Endothelial cell of umbilical vein (primary cell): ENCODE results near the gene SPSB2. TPM values are rescaled to one million over a fixed set of nuclear protein-coding genes. Genes with fewer than 3 reads are reported as not detected.

Experiments
- BruUV-seq: library from RNA; stranded (reverse); fragments of 400-500 nt; replicated peaks from 2 replicates; lab custom pipeline; 2021; lab: Mats Ljungman, UMichigan
- CTCF ChIA-PET: fragments of 300-600, 350-600 bp; sonication (Branson Sonifier 250); formaldehyde crosslinking; loops from one replicate; lab custom pipeline; 2021; ENCODE audit warnings: antibody characterized with exemption, inconsistent platforms; lab: Charles Lee
- POLR2A ChIA-PET: fragments of 300-600, 350-600 bp; sonication (Branson Sonifier 250); formaldehyde crosslinking; loops from one replicate; lab custom pipeline; 2021; ENCODE audit warnings: antibody characterized with exemption, inconsistent platforms; lab: Charles Lee
- DNase-seq: peaks from one replicate; pipeline ENCODE4 v3.0.0-alpha.2; 2011; ENCODE audit warnings: low read depth, low spot score
- FAIRE-seq: peaks from 2 replicates; lab custom pipeline; 2011; peaks lifted over from hg19 to GRCh38; lab: Jason Lieb, UNC
- H2AFZ ChIP-seq: 2 replicates; pipeline ENCODE4 v1.6.0; 2012; ENCODE audit warnings: low read depth, low read length, control low read depth, inconsistent platforms
- H3K27ac ChIP-seq: 2 replicates; pipeline ENCODE4 v1.5.1; 2011; ENCODE audit warnings: low read depth, mild to moderate bottlenecking, control low read depth, low read length, moderate library complexity; ENCODE audit not compliant: insufficient read depth
- H3K27me3 ChIP-seq, 2 experiments: 2 replicates each; pipeline versions ENCODE4 v1.6.0 to v1.6.1; 2011; ENCODE audit warnings: low read length in 2 of 2, mixed read lengths in 1 of 2; ENCODE audit not compliant: control insufficient read depth in 2 of 2, insufficient read depth in 2 of 2
- H3K36me3 ChIP-seq, 2 experiments: 2 replicates in 1 of 2; 3 replicates in 1 of 2; pipeline ENCODE4 v1.5.1; 2011; ENCODE audit warnings: low read length in 2 of 2, mild to moderate bottlenecking in 1 of 2, moderate library complexity in 1 of 2; ENCODE audit not compliant: control insufficient read depth in 2 of 2, insufficient read depth in 2 of 2; ENCODE audit errors: extremely low read depth in 1 of 2
- H3K4me1 ChIP-seq: 3 replicates; pipeline ENCODE4 v1.5.1; 2011; ENCODE audit warnings: mild to moderate bottlenecking, low read length; ENCODE audit not compliant: control insufficient read depth, insufficient read depth; ENCODE audit errors: extremely low read depth
- H3K4me2 ChIP-seq: 2 replicates; pipeline ENCODE4 v1.6.1; 2011; ENCODE audit warnings: low read length, control low read depth, mixed read lengths; ENCODE audit not compliant: insufficient read depth
- H3K4me3 ChIP-seq, 3 experiments: fragments of 200-600 bp in 1 of 3; sonication (generic), shearing (Covaris generic) in 1 of 3; replicated peaks in 1 of 3; 2 replicates each; pipeline ENCODE4 v1.5.1; 2011 to 2016; ENCODE audit warnings: control low read depth in 3 of 3, low read length in 3 of 3, mild to moderate bottlenecking in 2 of 3, inconsistent platforms in 1 of 3, low read depth in 1 of 3, moderate library complexity in 1 of 3; ENCODE audit not compliant: insufficient read depth in 1 of 3
- H3K79me2 ChIP-seq: 2 replicates; pipeline ENCODE4 v1.6.0; 2012; ENCODE audit warnings: low read length, inconsistent platforms; ENCODE audit not compliant: control insufficient read depth, insufficient read depth
- H3K9ac ChIP-seq: replicated peaks from 2 replicates; pipeline ENCODE3; 2011; ENCODE audit warnings: low read length, control low read depth; ENCODE audit not compliant: insufficient read depth; ENCODE audit errors: extremely low read depth
- H3K9me1 ChIP-seq: replicated peaks from 3 replicates; pipeline ENCODE4 v1.6.0; 2011; ENCODE audit warnings: mild to moderate bottlenecking, low read length; ENCODE audit not compliant: control insufficient read depth, insufficient read depth; ENCODE audit errors: extremely low read depth
- H3K9me3 ChIP-seq: replicated peaks from 2 replicates; pipeline ENCODE4 v1.5.1; 2012; ENCODE audit warnings: low read length, inconsistent platforms; ENCODE audit not compliant: control insufficient read depth, insufficient read depth
- H4K20me1 ChIP-seq: replicated peaks from 2 replicates; pipeline ENCODE3; 2011; ENCODE audit warnings: mild to moderate bottlenecking, low read length; ENCODE audit not compliant: control insufficient read depth, insufficient read depth; ENCODE audit errors: extremely low read depth
- EZH2 ChIP-seq: IDR thresholded peaks from 2 replicates; pipeline ENCODE4 v1.6.1; 2012; ENCODE audit warnings: borderline replicate concordance, low read depth, mild to moderate bottlenecking, moderate library complexity, low read length, inconsistent platforms; ENCODE audit not compliant: severe bottlenecking
- FOS ChIP-seq: IDR thresholded peaks from 2 replicates; pipeline ENCODE4 v1.6.1; 2011; ENCODE audit warnings: mild to moderate bottlenecking, low read length, moderate library complexity, borderline replicate concordance; ENCODE audit not compliant: insufficient read depth
- GATA2 ChIP-seq: IDR thresholded peaks from 2 replicates; pipeline ENCODE4 v1.7.0; 2011; ENCODE audit warnings: low read depth, mild to moderate bottlenecking, moderate library complexity, mixed read lengths, low read length; ENCODE audit not compliant: insufficient read length, insufficient read depth
- JUN ChIP-seq: IDR thresholded peaks from 2 replicates; pipeline ENCODE4 v1.6.1; 2011; ENCODE audit warnings: borderline replicate concordance, low read depth; ENCODE audit not compliant: insufficient read length, insufficient read depth
- MYC ChIP-seq: IDR thresholded peaks from one replicate; pipeline ENCODE4 v1.6.1; 2011; ENCODE audit warnings: mild to moderate bottlenecking, low read depth, low read length
- POLR2A ChIP-seq: IDR thresholded peaks from 2 replicates; pipeline ENCODE4 v1.6.1; 2012; ENCODE audit warnings: low read depth, mild to moderate bottlenecking, control low read depth, low read length
- POLR2AphosphoS5 ChIP-seq: IDR thresholded peaks from 2 replicates; pipeline ENCODE4 v1.6.1; 2012; ENCODE audit warnings: low read depth, mild to moderate bottlenecking, control low read depth, low read length, moderate library complexity; ENCODE audit not compliant: insufficient read depth
- dilution Hi-C: fragments of 300-500 bp; cut with MboI; formaldehyde crosslinking; loops from one replicate; pipeline ENCODE4 v1.15.0; 2019; ENCODE audit warnings: low sequenced_read_pairs; ENCODE audit not compliant: extremely low pct_ligation_motif_present
- intact Hi-C: fragments of 100-400 bp; cut with micrococcal nuclease; formaldehyde crosslinking; loops from one replicate; pipeline ENCODE4 v1.10.0; 2022
- polyA plus RNA-seq, 4 experiments: library from polyadenylated mRNA; depleted of rRNA in 3 of 4; stranded (reverse) in 3 of 4; unstranded in 1 of 4; fragments of >200 nt; gene quantifications; 2 replicates each; pipeline versions ENCODE4 v1.2.1 to v1.2.3, GENCODE V29; 2011 to 2012; ENCODE audit warnings: missing spikeins in 1 of 4
- total RNA-seq: library from RNA; stranded (reverse); gene quantifications from 2 replicates; pipeline ENCODE4 v1.2.3, GENCODE V29; 2021
- TF ChIP-seq, protein P1 (sequence below), 2 donors: IDR thresholded peaks; 1 replicate in 1 of 2; 2 replicates in 1 of 2; pipeline ENCODE4 v1.5.1; 2011; ENCODE audit warnings: low read length in 2 of 2, mild to moderate bottlenecking in 2 of 2, moderate library complexity in 2 of 2, control low read depth in 1 of 2, inconsistent platforms in 1 of 2, low read depth in 1 of 2; ENCODE audit not compliant: insufficient read depth in 1 of 2; ENCODE audit errors: extremely low read depth in 1 of 2
- TF ChIP-seq, protein P2 (sequence below): IDR thresholded peaks from 2 replicates; pipeline ENCODE4 v1.6.1; 2011; ENCODE audit not compliant: insufficient read depth, insufficient read length

The SPSB2 gene
- total and polyA plus RNA-seq, 2 donors (not counting 3 experiments of a cell fraction or from before 2014, with no cell fraction given), result 3.8 to 6.9 TPM

DNA sequence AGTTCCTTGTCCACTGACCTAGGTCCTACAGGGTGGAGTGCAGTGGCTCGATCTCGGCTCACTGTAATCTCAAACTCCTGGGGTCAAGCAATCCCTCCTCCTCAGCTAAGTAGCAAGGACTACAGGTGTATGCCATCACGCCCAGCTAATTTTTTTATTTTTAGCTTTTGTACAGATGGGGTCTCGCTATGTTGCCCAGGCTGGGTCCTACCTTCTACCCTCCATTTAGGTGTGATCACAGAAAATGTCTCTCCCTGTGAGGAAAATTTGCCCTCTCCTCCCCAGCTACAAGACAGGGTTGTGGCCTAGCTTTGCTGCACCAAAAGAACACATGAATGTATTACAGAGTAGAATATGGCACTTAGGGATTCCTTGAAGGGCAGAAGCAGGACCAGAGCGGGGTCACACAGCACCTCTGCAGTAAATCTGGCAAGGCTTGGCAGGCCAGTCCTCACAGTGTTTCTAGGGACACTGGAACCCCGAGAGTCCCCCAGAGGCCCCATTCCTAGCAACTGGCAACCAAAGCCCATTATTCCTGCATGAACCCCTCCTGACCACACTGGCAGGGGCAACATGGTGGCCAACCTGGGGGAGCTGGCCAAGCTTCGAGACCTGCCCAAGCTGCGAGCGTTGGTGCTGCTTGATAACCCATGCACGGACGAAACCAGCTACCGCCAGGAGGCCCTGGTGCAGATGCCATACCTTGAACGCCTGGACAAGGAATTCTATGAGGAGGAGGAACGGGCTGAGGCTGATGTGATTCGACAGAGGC lies 39.2 kb upstream of the SPSB2 start:
- Histone ChIP-seq H4K20me1 (no peaks in the 10 kb centered on the region), H3K9me1 (no peaks in the 10 kb centered on the region), H2AFZ (no peak overlapping the region), H3K27me3 (no peaks in the 10 kb centered on the region), H3K9me3 (no peaks in the 10 kb centered on the region), H3K9ac (no peak overlapping the region), H3K4me2 (no peak overlapping the region), H3K4me1 (peaks cover 11% of the 10 kb centered on the region), H3K4me3 (no peak overlapping the region), H3K27ac (no peak overlapping the region), H3K79me2 (no peaks in the 10 kb centered on the region), H3K36me3 (no peaks in the 10 kb centered on the region)
- dilution Hi-C loops (no loop called here), intact Hi-C loops (no loop called here)
- POLR2A ChIA-PET, result no interaction called here
- no peak for FAIRE-seq
- no TSS peak for BruUV-seq
- CTCF ChIA-PET, result interaction anchor here (0.8 to 2.3 kb wide), 4 partner anchors 13 to 43 kb away, joined by 4 to 7 read pairs (median 5); no protein-coding TSS in a partner anchor
- DNase-seq, result no peak
- TF ChIP-seq GATA2 (no peak), MYC (no peak), POLR2AphosphoS5 (no peak), POLR2A (no peak), EZH2 (no peak), JUN (no peak), FOS (no peak)
- TF ChIP-seq, protein P1, sequence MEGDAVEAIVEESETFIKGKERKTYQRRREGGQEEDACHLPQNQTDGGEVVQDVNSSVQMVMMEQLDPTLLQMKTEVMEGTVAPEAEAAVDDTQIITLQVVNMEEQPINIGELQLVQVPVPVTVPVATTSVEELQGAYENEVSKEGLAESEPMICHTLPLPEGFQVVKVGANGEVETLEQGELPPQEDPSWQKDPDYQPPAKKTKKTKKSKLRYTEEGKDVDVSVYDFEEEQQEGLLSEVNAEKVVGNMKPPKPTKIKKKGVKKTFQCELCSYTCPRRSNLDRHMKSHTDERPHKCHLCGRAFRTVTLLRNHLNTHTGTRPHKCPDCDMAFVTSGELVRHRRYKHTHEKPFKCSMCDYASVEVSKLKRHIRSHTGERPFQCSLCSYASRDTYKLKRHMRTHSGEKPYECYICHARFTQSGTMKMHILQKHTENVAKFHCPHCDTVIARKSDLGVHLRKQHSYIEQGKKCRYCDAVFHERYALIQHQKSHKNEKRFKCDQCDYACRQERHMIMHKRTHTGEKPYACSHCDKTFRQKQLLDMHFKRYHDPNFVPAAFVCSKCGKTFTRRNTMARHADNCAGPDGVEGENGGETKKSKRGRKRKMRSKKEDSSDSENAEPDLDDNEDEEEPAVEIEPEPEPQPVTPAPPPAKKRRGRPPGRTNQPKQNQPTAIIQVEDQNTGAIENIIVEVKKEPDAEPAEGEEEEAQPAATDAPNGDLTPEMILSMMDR (IDR thresholded peaks at IDR 0.05; ENCODE audit: extremely low read depth in 1 of 2, insufficient read depth in 1 of 2, low read depth in 1 of 2, low read length in 2 of 2), result no peak
- TF ChIP-seq, protein P2, sequence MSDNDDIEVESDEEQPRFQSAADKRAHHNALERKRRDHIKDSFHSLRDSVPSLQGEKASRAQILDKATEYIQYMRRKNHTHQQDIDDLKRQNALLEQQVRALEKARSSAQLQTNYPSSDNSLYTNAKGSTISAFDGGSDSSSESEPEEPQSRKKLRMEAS, result no peak
